Measurements from ENCODE around the gene TNFSF15. TPM values are rescaled to one million over a fixed set of nuclear protein-coding genes. Genes with fewer than 3 reads are reported as not detected.

TNFSF15 gene
- total RNA-seq, 1 experiment from 2014 or later = not detected

DNA sequence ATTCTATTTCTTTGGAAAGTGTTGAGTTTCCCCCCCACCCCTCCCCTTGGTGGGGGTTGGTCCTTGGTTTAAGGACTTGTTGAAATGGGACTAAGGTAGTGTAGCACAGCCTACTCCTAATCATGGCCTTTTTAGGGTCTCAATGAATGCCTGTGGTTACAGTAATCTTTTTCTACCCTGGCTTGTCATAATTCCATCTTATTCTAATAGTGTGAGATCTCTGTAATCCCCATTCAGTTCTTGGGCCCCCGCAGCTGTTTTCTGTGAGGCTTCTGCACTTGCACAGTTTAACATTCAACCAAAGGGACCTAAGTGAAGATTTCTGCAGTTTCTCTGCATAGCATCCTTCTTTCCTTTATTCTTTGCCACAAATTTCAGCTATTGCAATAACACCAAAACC, 30.7 kb downstream of the TNFSF15 start:
- Mint-ChIP-seq H3K9me3 (no peaks in the 10 kb centered on the region; a peak in 1 of 5 replicates), H3K36me3 (ENCODE audit: insufficient read depth in 1 of 3, low read depth in 3 of 3) (no peaks in the 10 kb centered on the region)
- no CpG with 5 or more reads among the region's 1 CpG for WGBS (ENCODE audit: extremely low coverage, insufficient read length, low lambda C conversion rate)

More for the DNA sequence above, 30.7 kb downstream of the TNFSF15 start:
- Histone ChIP-seq H3K27me3 (ENCODE audit: insufficient read depth, low read length) (no peaks in the 10 kb centered on the region), H3K23ac (ENCODE audit: insufficient read length, low read depth, low read length) (no peak overlapping the region), H3K56ac (ENCODE audit: insufficient read length, low read depth, low read length) (no peak overlapping the region), H2BK120ac (ENCODE audit: low read depth, low read length, poor library complexity, severe bottlenecking) (no peak overlapping the region), H3K79me1 (ENCODE audit: insufficient read depth, low read depth, low read length, poor library complexity, severe bottlenecking) (no peaks in the 10 kb centered on the region), H2BK12ac (ENCODE audit: insufficient read length, low read depth, low read length) (no peak overlapping the region), H3T11ph (ENCODE audit: low read length) (no peak overlapping the region), H4K20me1 (ENCODE audit: control insufficient read depth, insufficient read depth, insufficient read length) (no peaks in the 10 kb centered on the region), H3K9me3 (ENCODE audit: control insufficient read depth, low read depth, low read length) (no peaks in the 10 kb centered on the region), H3K4me2 (ENCODE audit: insufficient read depth, insufficient read length, low read length) (no peak overlapping the region), H4K91ac (ENCODE audit: insufficient read length, low read depth, low read length) (no peak overlapping the region), H3K23me2 (ENCODE audit: insufficient read length, low read depth, low read length, poor library complexity, severe bottlenecking) (no peaks in the 10 kb centered on the region), H4K8ac (replicated peaks; ENCODE audit: insufficient read length, low read depth, low read length) (no peak overlapping the region), H2BK5ac (ENCODE audit: insufficient read length, low read length) (no peak overlapping the region), H3K9ac (ENCODE audit: extremely low read depth, insufficient read length, low read length) (no peak overlapping the region), H3K4ac (ENCODE audit: low read depth, low read length) (no peak overlapping the region), H3K27ac (ENCODE audit: insufficient read length, low read depth, low read length) (no peak overlapping the region), H2AFZ (ENCODE audit: low read length) (no peak overlapping the region), H3K4me1 (ENCODE audit: insufficient read depth, low read length) (no peaks in the 10 kb centered on the region), H3K14ac (ENCODE audit: insufficient read depth, low read length) (no peak overlapping the region), H3K18ac (ENCODE audit: insufficient read length, low read depth, low read length) (no peak overlapping the region), H4K5ac (ENCODE audit: insufficient read length, low read depth, low read length) (no peak overlapping the region), H2BK20ac (ENCODE audit: low read depth, low read length, poor library complexity, severe bottlenecking) (no peak overlapping the region), H3K79me2 (ENCODE audit: insufficient read depth, low read length) (no peaks in the 10 kb centered on the region), H2AK5ac (ENCODE audit: insufficient read length, low read length) (no peak overlapping the region), H2BK15ac (ENCODE audit: low read depth, low read length) (no peak overlapping the region)
- H3K27me3 Mint-ChIP-seq (ENCODE audit: low read depth) = peaks cover 47% of the 10 kb centered on the region
- no peak overlapping the region for H3K27ac Mint-ChIP-seq
- TF ChIP-seq, protein P1, sequence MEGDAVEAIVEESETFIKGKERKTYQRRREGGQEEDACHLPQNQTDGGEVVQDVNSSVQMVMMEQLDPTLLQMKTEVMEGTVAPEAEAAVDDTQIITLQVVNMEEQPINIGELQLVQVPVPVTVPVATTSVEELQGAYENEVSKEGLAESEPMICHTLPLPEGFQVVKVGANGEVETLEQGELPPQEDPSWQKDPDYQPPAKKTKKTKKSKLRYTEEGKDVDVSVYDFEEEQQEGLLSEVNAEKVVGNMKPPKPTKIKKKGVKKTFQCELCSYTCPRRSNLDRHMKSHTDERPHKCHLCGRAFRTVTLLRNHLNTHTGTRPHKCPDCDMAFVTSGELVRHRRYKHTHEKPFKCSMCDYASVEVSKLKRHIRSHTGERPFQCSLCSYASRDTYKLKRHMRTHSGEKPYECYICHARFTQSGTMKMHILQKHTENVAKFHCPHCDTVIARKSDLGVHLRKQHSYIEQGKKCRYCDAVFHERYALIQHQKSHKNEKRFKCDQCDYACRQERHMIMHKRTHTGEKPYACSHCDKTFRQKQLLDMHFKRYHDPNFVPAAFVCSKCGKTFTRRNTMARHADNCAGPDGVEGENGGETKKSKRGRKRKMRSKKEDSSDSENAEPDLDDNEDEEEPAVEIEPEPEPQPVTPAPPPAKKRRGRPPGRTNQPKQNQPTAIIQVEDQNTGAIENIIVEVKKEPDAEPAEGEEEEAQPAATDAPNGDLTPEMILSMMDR (conservative IDR thresholded peaks at IDR 0.05) = no peak
- H3K4me1 Mint-ChIP-seq = no peaks in the 10 kb centered on the region
- DNase-seq = no peak
- H3K4me3 Mint-ChIP-seq = no peak overlapping the region
